AG04449 (cell line): Measurements from ENCODE around the gene THEMIS.

ENCODE experiments used
- CTCF ChIA-PET: fragments of 350-600 bp; formaldehyde crosslinking; extraction: SDS; loops from one replicate; lab custom pipeline; 2021; ENCODE audit warnings: antibody characterized with exemption; lab: Yijun Ruan, JAX
- POLR2A ChIA-PET: fragments of 400-600, 350-600 bp; formaldehyde crosslinking; extraction: SDS; loops from one replicate; lab custom pipeline; 2020; ENCODE audit warnings: antibody characterized with exemption, inconsistent platforms; lab: Yijun Ruan, JAX
- DNase-seq: peaks from one replicate; pipeline ENCODE4 v3.0.0-alpha.2; 2010; ENCODE audit warnings: low read depth, low spot score
- H3K4me3 ChIP-seq: 2 replicates; pipeline ENCODE4 v1.5.1; 2011; ENCODE audit warnings: low read depth, mild to moderate bottlenecking, control low read depth, low read length
- TF ChIP-seq, protein P1 (sequence below): IDR thresholded peaks from one replicate; pipeline ENCODE4 v1.5.1; 2011; ENCODE audit warnings: mild to moderate bottlenecking, moderate library complexity, low read length, control low read depth, inconsistent platforms; ENCODE audit not compliant: insufficient read depth; ENCODE audit errors: missing control alignments

The THEMIS gene, protein sequence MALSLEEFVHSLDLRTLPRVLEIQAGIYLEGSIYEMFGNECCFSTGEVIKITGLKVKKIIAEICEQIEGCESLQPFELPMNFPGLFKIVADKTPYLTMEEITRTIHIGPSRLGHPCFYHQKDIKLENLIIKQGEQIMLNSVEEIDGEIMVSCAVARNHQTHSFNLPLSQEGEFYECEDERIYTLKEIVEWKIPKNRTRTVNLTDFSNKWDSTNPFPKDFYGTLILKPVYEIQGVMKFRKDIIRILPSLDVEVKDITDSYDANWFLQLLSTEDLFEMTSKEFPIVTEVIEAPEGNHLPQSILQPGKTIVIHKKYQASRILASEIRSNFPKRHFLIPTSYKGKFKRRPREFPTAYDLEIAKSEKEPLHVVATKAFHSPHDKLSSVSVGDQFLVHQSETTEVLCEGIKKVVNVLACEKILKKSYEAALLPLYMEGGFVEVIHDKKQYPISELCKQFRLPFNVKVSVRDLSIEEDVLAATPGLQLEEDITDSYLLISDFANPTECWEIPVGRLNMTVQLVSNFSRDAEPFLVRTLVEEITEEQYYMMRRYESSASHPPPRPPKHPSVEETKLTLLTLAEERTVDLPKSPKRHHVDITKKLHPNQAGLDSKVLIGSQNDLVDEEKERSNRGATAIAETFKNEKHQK

DNA sequence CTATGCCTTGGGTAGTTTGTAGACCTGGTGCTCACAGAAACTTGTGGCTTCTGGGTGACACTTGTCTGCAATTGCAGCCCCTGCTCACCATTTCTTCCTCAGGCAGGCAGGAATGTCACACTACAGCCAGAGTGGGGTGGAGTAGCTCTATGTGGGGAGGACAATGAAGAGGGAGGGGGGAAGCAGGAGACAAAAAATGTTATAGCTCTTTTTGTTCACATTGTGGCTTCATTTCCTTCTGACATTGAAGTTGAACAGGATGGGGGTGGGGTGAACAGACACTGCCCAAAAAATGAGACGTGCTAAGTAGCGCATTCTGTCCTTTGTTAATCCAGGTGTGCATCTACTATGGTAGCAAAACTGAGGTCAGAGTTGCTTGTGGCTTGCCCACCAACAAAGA is at the start of gene THEMIS:
Gene THEMIS, minus strand, starts transcription at position 124 of the 400 bp plus-strand sequence. CDS start 126 bp downstream, outside the sequence.
- POLR2A ChIA-PET: no interaction called here
- CTCF ChIA-PET: no interaction called here
- TF ChIP-seq, protein P1, sequence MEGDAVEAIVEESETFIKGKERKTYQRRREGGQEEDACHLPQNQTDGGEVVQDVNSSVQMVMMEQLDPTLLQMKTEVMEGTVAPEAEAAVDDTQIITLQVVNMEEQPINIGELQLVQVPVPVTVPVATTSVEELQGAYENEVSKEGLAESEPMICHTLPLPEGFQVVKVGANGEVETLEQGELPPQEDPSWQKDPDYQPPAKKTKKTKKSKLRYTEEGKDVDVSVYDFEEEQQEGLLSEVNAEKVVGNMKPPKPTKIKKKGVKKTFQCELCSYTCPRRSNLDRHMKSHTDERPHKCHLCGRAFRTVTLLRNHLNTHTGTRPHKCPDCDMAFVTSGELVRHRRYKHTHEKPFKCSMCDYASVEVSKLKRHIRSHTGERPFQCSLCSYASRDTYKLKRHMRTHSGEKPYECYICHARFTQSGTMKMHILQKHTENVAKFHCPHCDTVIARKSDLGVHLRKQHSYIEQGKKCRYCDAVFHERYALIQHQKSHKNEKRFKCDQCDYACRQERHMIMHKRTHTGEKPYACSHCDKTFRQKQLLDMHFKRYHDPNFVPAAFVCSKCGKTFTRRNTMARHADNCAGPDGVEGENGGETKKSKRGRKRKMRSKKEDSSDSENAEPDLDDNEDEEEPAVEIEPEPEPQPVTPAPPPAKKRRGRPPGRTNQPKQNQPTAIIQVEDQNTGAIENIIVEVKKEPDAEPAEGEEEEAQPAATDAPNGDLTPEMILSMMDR: no peak
- no peak within 1 kb of the TSS for H3K4me3 ChIP-seq
- DNase-seq: no peak

DNA sequence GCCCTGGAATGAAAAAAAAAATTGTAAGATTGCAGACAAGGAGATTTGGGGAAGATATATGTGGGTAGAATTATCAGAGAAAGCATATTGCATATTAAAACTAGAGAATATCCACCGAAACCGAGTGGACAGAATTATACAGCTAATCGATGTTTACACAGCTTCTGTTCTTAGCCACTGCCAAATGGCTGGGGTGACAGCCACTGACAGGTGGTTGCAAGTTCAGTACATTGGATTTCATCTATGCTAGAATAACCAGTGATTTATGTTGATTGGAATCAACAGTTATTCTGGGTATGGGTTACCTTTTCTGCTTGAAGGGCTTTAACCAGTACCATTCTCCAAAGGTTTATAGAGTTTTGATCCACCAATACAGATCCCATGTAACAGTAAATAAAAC is 48.4 kb upstream of the THEMIS start:
- no peak for DNase-seq
- CTCF ChIA-PET: no interaction called here
- H3K4me3 ChIP-seq: no peak overlapping the region
- POLR2A ChIA-PET: no interaction called here
- TF ChIP-seq, protein P1: no peak

DNA sequence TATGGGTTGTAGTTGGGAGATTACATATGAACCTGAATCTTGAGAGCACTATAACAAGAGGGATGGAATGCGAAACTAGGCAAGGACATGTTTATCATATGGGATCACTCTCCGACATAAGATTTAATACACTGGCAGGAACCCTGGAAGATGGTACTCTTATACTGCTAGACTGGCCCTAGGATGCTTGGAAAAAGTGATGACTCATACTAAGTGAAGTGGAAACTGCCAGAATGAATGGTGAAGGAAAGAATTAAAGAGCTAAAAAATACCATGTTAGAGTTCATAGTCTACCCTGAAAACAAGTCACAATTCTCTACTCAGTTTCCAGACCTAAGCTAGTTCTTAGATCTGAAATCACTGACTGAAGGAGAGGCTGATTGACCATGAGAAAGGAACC is 45.5 kb upstream of the THEMIS start:
- no peak for DNase-seq
- ChIA-PET CTCF (no interaction called here), POLR2A (no interaction called here)
- no peak overlapping the region for H3K4me3 ChIP-seq
- TF ChIP-seq, protein P1: no peak

DNA sequence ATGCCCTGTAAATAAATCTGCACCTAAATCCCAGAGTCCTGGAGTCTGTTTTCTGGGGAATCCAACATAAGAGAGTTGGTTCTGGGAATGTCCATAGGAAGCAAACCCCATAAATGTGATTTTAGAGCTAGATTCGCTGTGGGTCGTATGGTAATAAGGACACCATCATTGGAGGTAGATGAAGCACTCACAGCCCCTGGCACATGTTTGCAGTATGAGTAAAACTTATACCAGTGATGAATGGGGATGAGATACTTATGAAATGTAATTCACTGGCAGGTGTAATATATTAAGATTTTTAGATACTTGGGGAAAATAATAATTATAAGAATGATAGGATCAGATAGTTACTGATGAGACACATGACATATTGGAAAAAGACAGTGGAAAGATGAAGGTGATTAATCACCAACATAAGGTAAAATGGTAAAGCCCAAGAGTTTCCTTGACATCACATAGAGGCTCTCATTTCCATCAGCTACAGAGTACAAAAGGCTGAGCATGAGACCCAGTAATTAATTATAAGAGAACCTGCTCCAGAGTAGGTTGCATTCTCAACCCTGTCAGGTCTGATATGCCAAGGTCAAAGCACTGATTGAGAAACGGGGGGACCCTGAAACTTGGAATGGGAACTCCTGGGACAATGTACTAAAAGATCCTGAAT is 44.7 kb upstream of the THEMIS start:
- TF ChIP-seq, protein P1: no peak
- DNase-seq: no peak
- ChIA-PET POLR2A (no interaction called here), CTCF (interaction anchor here (1.7 kb wide), 1 partner anchor 20 kb away, joined by 4 read pairs; no protein-coding TSS in a partner anchor)
- no peak overlapping the region for H3K4me3 ChIP-seq

DNA sequence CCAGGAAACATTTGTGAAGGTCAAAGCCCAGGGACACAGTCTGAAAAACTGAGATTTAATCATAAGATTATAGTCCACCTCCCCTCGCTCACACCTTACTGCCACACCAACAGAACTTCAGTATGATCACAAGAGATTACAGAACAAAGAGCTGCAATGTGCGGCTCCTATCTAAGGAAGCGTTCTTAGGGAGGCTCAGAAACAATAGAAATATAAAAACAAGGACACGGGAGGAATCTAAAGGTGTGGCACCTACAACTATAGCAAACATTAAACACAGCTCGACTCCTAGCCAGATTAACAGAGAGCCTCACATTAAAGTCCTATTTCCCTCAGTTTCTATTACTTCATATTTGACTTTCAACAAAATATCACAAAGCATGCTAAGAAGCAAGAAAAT is 40.4 kb upstream of the THEMIS start:
- TF ChIP-seq, protein P1: no peak
- H3K4me3 ChIP-seq: no peak overlapping the region
- no peak for DNase-seq
- CTCF ChIA-PET: no interaction called here
- POLR2A ChIA-PET: no interaction called here
